Osteoblast (primary cell): Measurements from ENCODE around the gene SUCLG1. TPM values are rescaled to one million over a fixed set of nuclear protein-coding genes. Genes with fewer than 3 reads are reported as not detected.
"Not testable (repeated sequence)": the region's sequence is repeated elsewhere in the genome, so short reads cannot be mapped to it uniquely, and the experiment has no call there.

Experiments used
- DNase-seq: peaks from one replicate; pipeline ENCODE4 v3.0.0; 2011; ENCODE audit warnings: low spot score, mixed read lengths; ENCODE audit not compliant: insufficient read length; ENCODE audit errors: missing footprints
- H2AFZ ChIP-seq: 2 replicates; pipeline ENCODE4 v1.6.0; 2011; ENCODE audit warnings: mild to moderate bottlenecking, low read length
- H3K27ac ChIP-seq: 2 replicates; pipeline ENCODE4 v1.5.1; 2011; ENCODE audit warnings: mild to moderate bottlenecking, low read depth, low read length, moderate library complexity
- H3K27me3 ChIP-seq: 2 replicates; pipeline ENCODE4 v1.6.0; 2012; ENCODE audit warnings: mild to moderate bottlenecking, control low read depth, inconsistent platforms, low read length, moderate library complexity; ENCODE audit not compliant: insufficient read depth
- H3K36me3 ChIP-seq: 2 replicates; pipeline ENCODE4 v1.5.1; 2011; ENCODE audit warnings: mild to moderate bottlenecking, low read length, control low read depth, moderate library complexity; ENCODE audit not compliant: insufficient read depth
- H3K4me1 ChIP-seq: 2 replicates; pipeline ENCODE4 v1.5.1; 2011; ENCODE audit warnings: mild to moderate bottlenecking, low read length, control low read depth, moderate library complexity; ENCODE audit not compliant: insufficient read depth
- H3K4me2 ChIP-seq: 2 replicates; pipeline ENCODE4 v1.6.0; 2011; ENCODE audit warnings: mild to moderate bottlenecking, low read length; ENCODE audit not compliant: insufficient read depth
- H3K4me3 ChIP-seq: fragments of 200-600 bp; sonication (generic); 3 replicates; pipeline ENCODE4 v1.5.1; 2012; ENCODE audit warnings: mild to moderate bottlenecking, low read length, inconsistent platforms; ENCODE audit not compliant: insufficient read depth
- H3K79me2 ChIP-seq: 2 replicates; pipeline ENCODE4 v1.6.0; 2012; ENCODE audit warnings: mild to moderate bottlenecking, low read length, control low read depth, inconsistent platforms; ENCODE audit not compliant: insufficient read depth
- H3K9me3 ChIP-seq: 2 replicates; pipeline ENCODE4 v1.5.1; 2011; ENCODE audit warnings: low read depth, low read length, control low read depth
- H4K20me1 ChIP-seq: 2 replicates; pipeline ENCODE4 v1.6.0; 2012; ENCODE audit warnings: mild to moderate bottlenecking, low read length, control low read depth; ENCODE audit not compliant: insufficient read depth
- total RNA-seq: library from RNA; depleted of rRNA; stranded (reverse); fragments of >200 nt; gene quantifications from 2 replicates; pipeline ENCODE4 v1.2.3, GENCODE V29; 2012
- TF ChIP-seq, protein P1 (sequence below): IDR thresholded peaks from 2 replicates; pipeline ENCODE4 v1.5.1; 2011; ENCODE audit warnings: mild to moderate bottlenecking, low read depth, low read length, moderate library complexity; ENCODE audit errors: extremely low read depth

SUCLG1 gene
- total RNA-seq, 1 donor: 45.2 TPM

DNA sequence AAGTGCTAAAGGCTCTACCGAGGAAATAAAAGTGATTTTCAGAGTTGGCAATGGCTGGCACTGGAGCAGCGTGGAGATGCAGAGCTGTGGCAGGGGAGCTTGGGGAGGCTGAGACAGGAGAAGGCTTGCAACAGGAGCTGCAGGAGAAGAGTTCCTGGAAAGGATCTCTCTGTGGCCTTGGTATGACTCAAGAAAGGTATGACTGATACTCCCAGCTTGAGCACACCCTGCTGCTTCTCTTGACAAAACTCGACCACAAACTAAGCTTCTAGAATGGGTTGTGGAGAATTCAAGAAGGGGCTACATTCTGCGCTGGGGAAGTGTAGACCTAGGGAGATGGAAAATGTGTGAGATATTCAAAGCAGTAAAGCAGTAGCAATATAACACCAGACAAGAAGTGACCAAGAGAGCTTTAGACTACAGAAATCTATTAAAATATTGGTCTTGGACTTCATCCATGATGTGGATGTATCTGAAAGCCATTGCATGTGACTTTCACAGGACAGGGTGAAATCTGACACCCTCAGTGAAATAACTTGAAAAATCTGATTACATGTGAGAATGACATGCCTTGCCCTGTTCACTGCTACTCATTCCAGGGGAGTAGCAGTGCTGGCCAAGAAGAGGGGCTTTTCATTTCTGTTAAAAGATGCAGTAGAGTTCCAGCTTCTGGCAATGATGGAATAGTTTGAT, 41.5 kb downstream of the SUCLG1 start:
- Histone ChIP-seq H3K4me1 (no peaks in the 10 kb centered on the region), H3K79me2 (no peaks in the 10 kb centered on the region), H3K4me3 (no peak overlapping the region), H2AFZ (no peak overlapping the region), H4K20me1 (no peaks in the 10 kb centered on the region), H3K4me2 (no peak overlapping the region), H3K27ac (no peak overlapping the region), H3K9me3 (no peaks in the 10 kb centered on the region), H3K36me3 (no peaks in the 10 kb centered on the region), H3K27me3 (no peaks in the 10 kb centered on the region)
- TF ChIP-seq, protein P1, sequence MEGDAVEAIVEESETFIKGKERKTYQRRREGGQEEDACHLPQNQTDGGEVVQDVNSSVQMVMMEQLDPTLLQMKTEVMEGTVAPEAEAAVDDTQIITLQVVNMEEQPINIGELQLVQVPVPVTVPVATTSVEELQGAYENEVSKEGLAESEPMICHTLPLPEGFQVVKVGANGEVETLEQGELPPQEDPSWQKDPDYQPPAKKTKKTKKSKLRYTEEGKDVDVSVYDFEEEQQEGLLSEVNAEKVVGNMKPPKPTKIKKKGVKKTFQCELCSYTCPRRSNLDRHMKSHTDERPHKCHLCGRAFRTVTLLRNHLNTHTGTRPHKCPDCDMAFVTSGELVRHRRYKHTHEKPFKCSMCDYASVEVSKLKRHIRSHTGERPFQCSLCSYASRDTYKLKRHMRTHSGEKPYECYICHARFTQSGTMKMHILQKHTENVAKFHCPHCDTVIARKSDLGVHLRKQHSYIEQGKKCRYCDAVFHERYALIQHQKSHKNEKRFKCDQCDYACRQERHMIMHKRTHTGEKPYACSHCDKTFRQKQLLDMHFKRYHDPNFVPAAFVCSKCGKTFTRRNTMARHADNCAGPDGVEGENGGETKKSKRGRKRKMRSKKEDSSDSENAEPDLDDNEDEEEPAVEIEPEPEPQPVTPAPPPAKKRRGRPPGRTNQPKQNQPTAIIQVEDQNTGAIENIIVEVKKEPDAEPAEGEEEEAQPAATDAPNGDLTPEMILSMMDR: no peak
- no peak for DNase-seq

DNA sequence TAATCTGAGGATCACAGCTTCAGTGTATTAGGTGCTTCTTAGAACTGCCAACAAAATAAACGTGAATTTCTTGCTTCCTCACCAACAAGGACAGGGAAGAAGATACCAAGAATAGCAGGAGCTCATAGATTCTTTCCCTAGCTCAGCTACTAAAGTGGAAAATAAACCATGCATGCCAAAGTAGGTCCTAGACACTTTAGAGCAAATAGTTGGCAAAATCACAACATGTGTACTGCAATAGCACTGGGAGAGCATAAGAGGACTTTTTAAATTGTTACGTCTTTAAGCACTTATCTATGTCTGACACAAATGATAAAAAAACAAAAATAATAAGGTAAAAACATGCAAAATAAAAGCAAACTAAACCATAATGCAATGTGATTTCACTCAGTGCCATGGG, 49.5 kb downstream of the SUCLG1 start:
- H3K36me3 ChIP-seq: no peaks in the 10 kb centered on the region
- H3K4me2 ChIP-seq: no peak overlapping the region
- no peak overlapping the region for H2AFZ ChIP-seq
- H4K20me1 ChIP-seq: no peaks in the 10 kb centered on the region
- H3K9me3 ChIP-seq: no peaks in the 10 kb centered on the region
- H3K4me3 ChIP-seq: no peak overlapping the region
- H3K4me1 ChIP-seq: no peaks in the 10 kb centered on the region
- no peaks in the 10 kb centered on the region for H3K79me2 ChIP-seq
- H3K27me3 ChIP-seq: no peaks in the 10 kb centered on the region
- DNase-seq: no peak
- TF ChIP-seq, protein P1: no peak
- no peak overlapping the region for H3K27ac ChIP-seq

DNA sequence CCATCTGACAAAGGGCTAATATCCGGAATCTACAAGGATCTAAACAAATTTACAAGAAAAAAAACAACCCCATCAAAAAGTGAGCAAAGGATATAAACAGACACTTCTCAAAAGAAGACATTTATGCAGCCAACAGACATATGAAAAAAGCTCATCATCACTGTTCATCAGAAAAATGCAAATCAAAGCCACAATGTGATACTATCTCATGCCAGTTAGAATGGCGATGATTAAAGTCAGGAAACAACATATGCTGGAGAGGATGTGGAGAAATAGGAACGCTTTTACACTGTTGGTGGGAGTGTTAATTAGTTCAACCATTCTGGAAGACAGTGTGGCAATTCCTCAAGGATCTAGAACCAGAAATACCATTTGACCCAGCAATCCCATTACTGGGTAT, 57.0 kb downstream of the SUCLG1 start:
- not testable (repeated sequence) for H3K4me3 ChIP-seq, H3K9me3 ChIP-seq, H4K20me1 ChIP-seq, H3K79me2 ChIP-seq, H3K4me2 ChIP-seq, H3K36me3 ChIP-seq, H2AFZ ChIP-seq, H3K27me3 ChIP-seq, H3K27ac ChIP-seq, DNase-seq, H3K4me1 ChIP-seq

DNA sequence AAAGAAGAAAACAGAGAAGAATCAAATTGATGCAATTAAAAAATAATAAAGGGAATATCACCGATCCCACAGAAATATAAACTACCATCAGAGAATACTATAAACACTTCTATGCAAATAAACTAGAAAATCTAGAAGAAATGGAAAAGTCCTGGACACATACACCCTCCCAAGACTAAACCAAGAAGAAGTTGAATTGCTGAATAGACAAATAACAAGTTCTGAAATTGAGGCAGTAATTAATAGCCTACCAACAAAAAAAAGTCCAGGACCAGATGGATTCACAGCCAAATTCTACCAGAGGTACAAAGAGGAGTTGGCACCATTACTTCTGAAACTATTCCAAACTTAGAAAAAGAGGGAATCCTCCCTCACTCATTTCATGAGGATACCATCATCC, 59.2 kb downstream of the SUCLG1 start:
- not testable (repeated sequence) for H3K36me3 ChIP-seq, H3K27me3 ChIP-seq, DNase-seq, H3K4me3 ChIP-seq, H3K9me3 ChIP-seq, H3K79me2 ChIP-seq, H3K27ac ChIP-seq, H4K20me1 ChIP-seq, H3K4me2 ChIP-seq, H2AFZ ChIP-seq
- peaks cover 11% of the 10 kb centered on the region for H3K4me1 ChIP-seq

DNA sequence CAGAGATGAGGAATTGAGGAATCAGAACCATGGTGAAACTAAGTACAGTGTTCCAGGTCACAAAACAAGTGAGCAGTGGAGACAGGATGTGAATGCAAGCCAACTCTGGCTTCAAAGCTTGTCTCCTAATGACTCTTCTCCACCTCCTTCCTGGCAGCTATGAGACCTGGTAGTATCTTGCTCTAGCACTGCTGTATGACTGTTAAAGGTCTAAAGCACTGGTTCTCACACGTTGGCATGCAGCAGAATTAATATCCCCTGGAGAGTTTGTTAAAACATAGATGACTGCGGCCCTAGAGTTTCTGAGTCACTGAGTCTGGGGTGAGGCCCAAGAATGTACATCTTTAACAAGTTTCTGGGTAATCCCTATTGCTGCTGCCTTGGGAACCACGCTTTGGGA, 63.3 kb downstream of the SUCLG1 start:
- peak overlapping the region; percentile 7 for H3K4me2 ChIP-seq
- no peaks in the 10 kb centered on the region for H4K20me1 ChIP-seq
- peaks cover 11% of the 10 kb centered on the region for H3K4me1 ChIP-seq
- H3K4me3 ChIP-seq: no peak overlapping the region
- H2AFZ ChIP-seq: no peak overlapping the region
- H3K79me2 ChIP-seq: no peaks in the 10 kb centered on the region
- DNase-seq: peak; percentile 90
- H3K36me3 ChIP-seq: no peaks in the 10 kb centered on the region
- H3K27me3 ChIP-seq: no peaks in the 10 kb centered on the region
- H3K9me3 ChIP-seq: no peaks in the 10 kb centered on the region
- no peak overlapping the region for H3K27ac ChIP-seq
- TF ChIP-seq, protein P1: no peak
